Activated CD8-positive, alpha-beta memory T cell treated with anti-CD3 and anti-CD28 coated beads, Interleukin-2, amount 50 U/mL, for 1 hour (primary cell): Measurements from ENCODE around the gene PRCP.

ENCODE experiments used
- DNase-seq: peaks from one replicate; pipeline ENCODE4 v3.0.0-alpha.2; 2020; ENCODE audit errors: extremely low read depth

Gene PRCP

GRCh38 chr11:82831364-82831763 lies 68.9 kb downstream of the PRCP start:
- no peak for DNase-seq

- no peak for DNase-seq
Observed at GRCh38 chr11:82830746-82831145, 69.5 kb downstream of the PRCP start.

GRCh38 chr11:82829101-82829500 lies 71.1 kb downstream of the PRCP start:
- DNase-seq = no peak

- no peak for DNase-seq
Observed at GRCh38 chr11:82828472-82828871, 71.8 kb downstream of the PRCP start.

GRCh38 chr11:82826526-82826925 lies 73.7 kb downstream of the PRCP start:
- DNase-seq = no peak

GRCh38 chr11:82823647-82824619 lies 76.3 kb downstream of the PRCP start:
- no peak for DNase-seq

GRCh38 chr11:82818409-82819043 lies 81.7 kb downstream of the PRCP start:
- DNase-seq = no peak

GRCh38 chr11:82815406-82815805 lies 84.8 kb downstream of the PRCP start:
- DNase-seq = no peak

- no peak for DNase-seq
Observed at GRCh38 chr11:82814379-82814778, 85.9 kb downstream of the PRCP start.

- DNase-seq = no peak
Observed at GRCh38 chr11:82811369-82811768, 88.9 kb downstream of the PRCP start.

- no peak for DNase-seq
Observed at GRCh38 chr11:82810738-82811137, 89.5 kb downstream of the PRCP start.

- no peak for DNase-seq
Observed at GRCh38 chr11:82810326-82810725, 89.9 kb downstream of the PRCP start.

GRCh38 chr11:82807646-82808045 lies 92.6 kb downstream of the PRCP start:
- DNase-seq = no peak

- DNase-seq = no peak
Observed at GRCh38 chr11:82802710-82803109, 97.5 kb downstream of the PRCP start.

GRCh38 chr11:82796998-82797961 lies 103.0 kb downstream of the PRCP start:
- no peak for DNase-seq

- no peak for DNase-seq
Observed at GRCh38 chr11:82794490-82794889, 105.7 kb downstream of the PRCP start.

GRCh38 chr11:82792822-82793569 lies 107.2 kb downstream of the PRCP start:
- no peak for DNase-seq

GRCh38 chr11:82792319-82792718 lies 107.9 kb downstream of the PRCP start:
- no peak for DNase-seq

- DNase-seq = no peak
Observed at GRCh38 chr11:82791779-82792178, 108.5 kb downstream of the PRCP start.

GRCh38 chr11:82790723-82791484 lies 109.3 kb downstream of the PRCP start:
- DNase-seq = no peak
